Activated effector memory CD4-positive, alpha-beta T cell treated with anti-CD3 and anti-CD28 coated beads, Interleukin-2, amount 50 U/mL, for 16 hours (primary cell): ENCODE results near the gene CREB5.
"Not testable (repeated sequence)": the region's sequence is repeated elsewhere in the genome, so short reads cannot be mapped to it uniquely, and the experiment has no call there.

ENCODE experiments used
- DNase-seq: peaks from one replicate; pipeline ENCODE4 v3.0.0-alpha.2; 2020

Gene CREB5

GRCh38 chr7:28587211-28587610, 174.9 kb downstream of the CREB5 start:
- DNase-seq: no peak

- no peak for DNase-seq
These were observed 176.3 kb downstream of the CREB5 start for GRCh38 chr7:28588602-28589001.

GRCh38 chr7:28591041-28591674, 178.8 kb downstream of the CREB5 start:
- no peak for DNase-seq

- DNase-seq: no peak
These were observed 179.5 kb downstream of the CREB5 start for GRCh38 chr7:28591725-28592349.

GRCh38 chr7:28592861-28593260, 180.5 kb downstream of the CREB5 start:
- no peak for DNase-seq

- DNase-seq: no peak
These were observed 182.8 kb downstream of the CREB5 start for GRCh38 chr7:28595076-28595475.

- DNase-seq: no peak
These were observed 183.5 kb downstream of the CREB5 start for GRCh38 chr7:28595801-28596200.

GRCh38 chr7:28596245-28596935, 184.1 kb downstream of the CREB5 start:
- DNase-seq: no peak

GRCh38 chr7:28597284-28597683, 185.0 kb downstream of the CREB5 start:
- no peak for DNase-seq

- DNase-seq: not testable (repeated sequence)
These were observed 185.7 kb downstream of the CREB5 start for GRCh38 chr7:28598037-28598436.

GRCh38 chr7:28598586-28598985, 186.3 kb downstream of the CREB5 start:
- DNase-seq: no peak

GRCh38 chr7:28599411-28599810, 187.1 kb downstream of the CREB5 start:
- no peak for DNase-seq

GRCh38 chr7:28602282-28602681, 190.0 kb downstream of the CREB5 start:
- no peak for DNase-seq

- DNase-seq: no peak
These were observed 193.2 kb downstream of the CREB5 start for GRCh38 chr7:28605427-28606085.

GRCh38 chr7:28606421-28606820, 194.1 kb downstream of the CREB5 start:
- no peak for DNase-seq

GRCh38 chr7:28607855-28608193, 195.5 kb downstream of the CREB5 start:
- DNase-seq: no peak

GRCh38 chr7:28608237-28608656, 195.9 kb downstream of the CREB5 start:
- DNase-seq: no peak

- no peak for DNase-seq
These were observed 196.4 kb downstream of the CREB5 start for GRCh38 chr7:28608731-28609130.

GRCh38 chr7:28609608-28610007, 197.3 kb downstream of the CREB5 start:
- no peak for DNase-seq

- not testable (repeated sequence) for DNase-seq
These were observed 199.1 kb downstream of the CREB5 start for GRCh38 chr7:28611399-28611897.

GRCh38 chr7:28613262-28613661, 200.9 kb downstream of the CREB5 start:
- no peak for DNase-seq

- no peak for DNase-seq
These were observed 202.8 kb downstream of the CREB5 start for GRCh38 chr7:28615091-28615490.

GRCh38 chr7:28617308-28617880, 205.1 kb downstream of the CREB5 start:
- no peak for DNase-seq
